NCI-H2029 treated with DMSO at 0.1 percent for 48 hours (cell line): ENCODE results near the gene ATP8B3.

Experiments used
- DNase-seq: peaks from one replicate; lab custom pipeline; 2025; lab: John Stamatoyannopoulos, UW

Gene ATP8B3

DNA sequence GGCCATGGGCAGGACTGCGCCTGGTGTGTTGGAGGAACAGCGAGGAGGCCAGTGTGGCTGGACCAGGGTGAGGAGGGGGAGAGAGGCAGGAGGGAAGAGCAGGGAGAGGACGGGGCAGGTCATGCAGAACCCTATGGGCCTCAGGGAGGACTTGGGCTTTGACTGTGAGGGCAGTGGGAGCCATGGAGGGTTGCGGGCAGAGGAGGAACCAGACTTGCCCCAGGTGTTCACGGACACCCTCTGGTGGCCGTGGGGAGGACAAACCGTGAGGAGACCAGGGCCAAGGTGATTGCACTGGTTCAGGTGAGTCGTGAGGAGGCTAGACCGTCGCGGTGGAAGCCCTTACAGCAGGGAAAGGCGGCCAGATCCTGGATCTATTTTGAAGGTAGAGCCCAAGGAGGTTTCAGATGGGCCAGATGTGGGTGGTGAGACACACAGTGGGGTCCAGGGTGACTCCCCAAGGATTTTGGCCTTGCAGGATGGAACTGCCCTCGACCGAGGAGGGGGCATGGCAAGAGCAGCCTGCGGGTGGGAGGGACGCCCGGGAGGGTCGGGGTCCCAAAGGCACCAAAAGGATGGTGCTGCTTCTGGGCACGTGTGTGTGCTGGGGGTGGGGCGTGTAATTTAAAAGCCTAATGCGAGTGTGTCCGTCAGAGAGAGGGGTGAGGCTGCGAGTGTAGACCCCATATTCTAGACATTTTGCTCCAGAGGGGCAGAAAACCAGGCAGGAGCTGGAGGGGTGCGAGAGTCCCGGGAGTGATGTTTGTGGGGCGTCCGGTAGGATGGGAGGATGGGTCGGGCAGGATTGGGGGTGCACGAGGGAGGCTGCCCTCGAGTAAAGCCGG, 39.0 kb upstream of the ATP8B3 start:
- no peak for DNase-seq

DNA sequence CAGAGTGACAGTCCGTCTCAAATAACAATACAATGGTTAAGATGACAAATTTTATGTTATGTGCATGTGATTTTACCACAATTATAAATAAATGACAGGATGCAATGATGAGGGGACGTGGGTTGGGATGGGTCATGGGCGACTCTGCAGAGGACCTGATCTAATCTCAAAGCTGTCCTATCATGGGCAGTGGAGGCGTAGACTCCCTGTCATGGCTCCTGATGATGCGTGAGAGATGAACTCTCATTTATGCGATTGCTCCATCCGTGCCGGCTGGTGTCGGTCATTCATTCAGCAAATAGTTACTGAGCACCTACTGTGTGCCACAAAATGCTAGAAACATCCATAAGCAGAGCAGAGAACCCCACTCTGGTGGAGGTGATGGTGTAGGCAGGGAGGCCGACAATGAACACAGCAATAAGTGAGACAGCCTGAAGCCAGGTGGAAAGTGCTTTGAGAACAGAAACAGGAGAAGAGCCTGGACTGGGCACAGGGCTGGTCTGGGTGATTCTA, 37.9 kb upstream of the ATP8B3 start:
- DNase-seq, result no peak

DNA sequence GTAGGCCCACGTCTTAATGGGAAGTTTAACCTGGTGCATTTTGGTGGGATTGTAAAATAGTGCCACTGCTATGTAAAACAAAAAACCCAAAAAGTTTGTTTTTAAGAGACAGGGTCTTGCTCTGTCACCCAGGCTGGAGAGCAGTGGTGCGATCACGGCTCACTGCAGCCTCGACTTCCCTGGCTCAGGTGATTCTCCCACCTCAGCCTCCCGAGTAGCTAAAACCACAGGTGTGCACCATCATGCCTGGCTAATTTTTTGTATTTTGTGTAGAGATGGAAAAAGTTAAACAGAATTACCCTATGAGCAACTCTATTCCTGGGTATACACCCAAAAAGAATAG, 37.0 kb upstream of the ATP8B3 start:
- no peak for DNase-seq

DNA sequence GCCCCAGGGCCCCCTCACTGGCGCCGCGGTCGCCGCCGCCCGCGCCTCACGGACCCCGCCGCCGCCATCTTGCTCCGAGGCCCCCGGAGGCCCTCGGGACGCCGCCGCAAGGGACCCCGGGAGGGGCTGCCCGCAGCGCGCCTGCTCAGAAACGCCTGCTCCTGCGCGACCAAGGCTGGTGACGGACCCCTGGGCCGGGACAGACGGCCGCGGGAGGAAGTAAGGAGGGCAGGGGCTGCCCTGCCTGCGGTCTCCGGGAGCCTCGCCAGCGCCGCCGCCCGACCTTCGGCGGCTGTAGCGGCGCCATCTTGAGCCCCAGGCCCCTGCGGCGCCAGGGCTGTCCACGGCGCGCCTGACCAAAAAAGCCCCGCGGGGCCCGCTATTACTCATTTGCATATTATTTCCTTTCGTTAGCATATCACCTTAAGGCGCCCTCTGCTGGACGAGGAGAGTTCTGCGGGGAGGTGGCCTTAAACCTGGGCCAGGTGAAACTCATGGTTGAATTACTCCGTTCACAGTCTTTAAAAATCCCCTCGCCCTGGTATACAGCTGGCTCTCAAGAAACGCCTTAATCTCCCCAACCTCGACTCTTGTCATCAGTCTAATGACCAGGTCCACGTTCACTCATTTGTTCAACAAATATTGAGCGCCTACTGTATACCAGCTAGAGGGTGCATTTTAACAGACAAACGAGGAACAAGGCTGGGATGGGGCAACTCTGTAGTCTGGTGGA, 36.5 kb upstream of the ATP8B3 start, which contains the start of gene REXO1:
Gene REXO1 (minus strand): TSS at position 85 of the 733 bp plus-strand sequence. CDS start 125 bp downstream, outside the sequence.
- peak; percentile 76 for DNase-seq

- DNase-seq, result no peak
Observed at GRCh38 chr19:1847684-1848398, 35.8 kb upstream of the ATP8B3 start.

GRCh38 chr19:1847348-1847683, 35.2 kb upstream of the ATP8B3 start:
- DNase-seq, result no peak

DNA sequence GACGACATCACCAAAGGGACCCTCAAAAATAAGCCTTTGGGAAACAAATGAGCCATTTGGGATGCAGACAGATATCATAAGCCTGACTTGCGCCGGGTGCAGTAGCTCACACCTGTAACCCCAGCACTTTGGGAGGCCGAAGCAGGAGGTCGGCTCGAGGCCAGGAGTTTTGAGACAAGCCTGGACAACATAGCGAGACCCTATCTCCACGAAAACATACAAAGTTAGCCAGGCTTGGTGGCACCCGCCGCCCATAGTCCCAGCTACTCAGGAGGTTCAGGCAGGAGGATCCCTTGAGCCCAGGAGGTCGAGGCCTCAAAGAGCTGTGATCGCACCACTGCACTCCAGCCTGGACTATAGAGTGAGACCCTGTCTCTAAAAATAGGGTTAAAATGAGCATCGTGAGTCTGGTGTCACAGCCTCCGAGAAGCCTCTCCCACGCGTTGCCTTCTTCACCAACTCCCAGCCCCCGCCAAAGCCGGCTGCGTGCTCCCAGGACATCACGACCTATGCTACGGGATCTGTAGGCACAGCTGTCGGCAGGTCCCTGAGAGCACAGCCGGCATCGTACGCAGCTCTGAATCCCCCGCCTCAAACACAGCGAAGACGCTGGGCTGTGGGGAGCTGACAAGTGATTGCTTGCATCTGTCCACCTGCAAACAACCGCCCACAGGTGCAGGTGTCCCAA, 34.6 kb upstream of the ATP8B3 start:
- no peak for DNase-seq

DNA sequence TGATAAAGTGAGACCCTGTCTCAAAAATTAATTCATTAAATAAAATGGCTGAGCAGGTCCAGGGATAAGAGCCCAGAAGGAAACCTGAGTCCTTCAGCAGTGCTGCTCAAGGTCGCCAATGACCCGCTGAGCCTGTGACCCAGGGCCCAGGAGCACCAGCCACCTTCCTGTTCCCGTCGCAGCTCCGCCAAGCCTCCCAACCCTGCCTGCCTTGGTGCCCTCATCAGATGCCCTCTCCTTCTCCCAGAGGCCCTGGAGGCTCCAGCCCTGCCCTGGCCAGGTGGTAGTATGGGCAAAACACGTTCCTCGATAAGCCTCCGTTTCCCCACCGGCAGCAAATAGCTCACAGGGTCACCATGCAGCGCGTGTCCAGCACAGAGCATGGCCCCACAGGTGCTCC, 33.6 kb upstream of the ATP8B3 start:
- no peak for DNase-seq

GRCh38 chr19:1845125-1845515, 33.0 kb upstream of the ATP8B3 start:
- DNase-seq, result no peak

DNA sequence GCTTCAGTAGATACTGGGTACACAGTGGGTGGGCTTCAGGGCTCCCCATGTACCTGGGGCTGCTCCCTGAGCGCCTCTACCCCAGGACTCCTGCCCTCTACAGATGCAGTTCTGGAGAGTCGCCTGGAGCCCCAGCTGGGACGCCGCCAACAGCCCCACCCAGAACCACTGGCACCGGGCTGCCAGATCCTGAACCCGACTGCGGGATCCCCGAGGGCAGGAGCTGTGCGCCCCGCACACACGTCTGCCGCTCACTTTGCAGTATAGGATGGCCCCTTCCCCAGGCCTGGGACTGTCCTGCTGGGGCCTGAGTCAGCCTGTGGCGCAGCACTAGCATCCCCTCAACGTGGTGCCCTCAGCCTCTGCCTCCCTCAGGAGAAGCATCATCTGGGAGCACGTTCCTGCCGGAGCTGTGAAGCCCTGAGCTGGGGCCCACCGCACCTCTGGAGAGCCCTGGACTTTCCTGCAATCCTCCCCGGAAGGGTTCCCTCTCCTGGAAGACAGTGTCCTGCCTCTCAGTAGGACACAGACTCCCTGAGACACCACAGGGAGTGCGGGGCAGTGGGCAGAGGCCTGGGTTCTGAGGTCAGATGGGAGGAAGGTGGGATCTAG, 32.5 kb upstream of the ATP8B3 start:
- DNase-seq, result no peak

DNA sequence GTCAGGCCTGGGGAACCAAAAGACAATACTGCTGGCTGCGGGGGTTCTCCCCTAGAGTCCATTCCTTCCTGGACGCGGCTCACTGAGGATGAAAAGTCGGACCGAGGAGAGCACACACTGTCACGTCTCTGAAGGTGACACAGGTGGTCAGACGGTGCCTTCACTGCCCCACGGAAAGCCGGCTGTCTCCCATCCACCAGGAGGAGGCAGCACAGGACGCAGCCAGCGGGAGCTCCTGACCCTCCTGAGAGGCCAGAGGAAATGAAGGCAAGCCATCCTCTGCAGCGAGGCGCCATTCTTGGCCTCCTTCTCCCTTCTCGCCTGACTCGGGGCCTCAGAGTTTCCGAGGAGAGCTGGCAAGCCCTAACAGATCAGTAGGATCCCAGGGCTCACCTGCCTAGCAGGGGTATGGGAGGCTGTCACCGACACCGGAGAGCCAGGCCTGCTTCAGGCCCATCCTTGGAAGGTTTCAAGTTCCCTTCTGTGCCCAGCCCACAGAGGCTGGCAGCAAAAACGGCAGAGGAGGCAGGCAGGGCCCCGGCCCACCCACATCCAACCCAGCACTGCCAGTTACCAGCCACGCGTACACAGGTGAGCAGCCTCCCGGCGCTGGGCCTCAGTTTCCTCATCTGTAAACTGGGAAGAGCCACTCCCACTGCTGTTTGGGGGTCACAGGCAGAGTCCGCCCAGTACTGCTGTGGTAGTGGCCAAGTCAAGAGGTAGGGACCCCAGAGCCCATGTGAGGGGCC, 31.7 kb upstream of the ATP8B3 start:
- DNase-seq, result no peak

DNA sequence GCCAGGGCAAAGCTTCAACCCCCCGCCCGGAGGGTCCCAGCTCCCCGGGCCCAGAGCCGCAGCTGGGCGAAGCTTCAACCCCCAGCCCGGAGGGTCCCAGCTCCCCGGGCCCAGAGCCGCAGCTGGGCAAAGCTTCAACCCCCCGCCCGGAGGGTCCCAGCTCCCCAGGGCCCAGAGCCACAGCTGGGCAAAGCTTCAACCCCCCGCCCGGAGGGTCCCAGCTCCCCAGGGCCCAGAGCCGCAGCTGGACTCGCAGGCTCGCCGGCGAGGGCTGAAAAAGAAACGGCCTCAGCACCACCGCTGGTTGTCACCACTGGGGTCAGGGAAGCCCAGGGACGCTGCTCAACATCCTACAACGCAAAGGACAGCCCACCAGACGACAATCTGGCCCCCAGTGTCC, 31.0 kb upstream of the ATP8B3 start:
- DNase-seq, result no peak

DNA sequence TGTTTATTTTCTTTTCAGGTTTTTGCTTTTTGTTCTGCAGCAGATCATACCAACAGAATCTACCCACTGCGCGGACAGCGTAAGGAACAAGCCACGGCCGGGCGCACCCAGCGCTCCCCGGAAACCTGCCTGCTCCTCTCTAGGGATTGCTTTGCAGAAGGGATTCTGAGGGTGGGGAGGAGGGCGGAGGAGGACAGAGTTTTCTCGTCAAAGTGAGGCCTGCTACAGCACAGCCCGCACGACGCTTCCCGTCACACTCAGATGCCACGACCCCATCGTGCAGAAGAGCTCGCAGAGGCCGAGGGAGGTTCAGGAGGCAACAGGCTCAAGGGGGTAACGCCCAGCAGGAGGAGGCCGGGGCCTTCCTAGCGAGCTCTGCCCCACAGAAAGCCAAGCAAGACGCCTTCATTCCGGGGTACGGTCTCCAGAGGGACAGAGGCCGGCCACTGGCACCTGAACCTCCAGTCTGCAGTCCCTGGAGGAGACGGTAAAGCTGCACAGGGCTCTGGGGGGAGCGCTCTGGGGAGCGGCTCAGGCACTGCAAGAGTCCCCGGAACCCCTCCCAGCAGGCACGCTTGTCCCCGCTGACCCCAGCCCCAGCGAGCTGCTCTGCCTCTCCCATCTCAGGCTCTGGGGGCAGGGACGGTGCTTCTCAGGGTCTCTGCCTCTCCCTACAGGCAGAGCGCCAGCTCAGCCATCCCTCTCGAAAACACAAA, 29.3 kb upstream of the ATP8B3 start:
- no peak for DNase-seq

- DNase-seq, result no peak
Observed at GRCh38 chr19:1840541-1841115, 28.6 kb upstream of the ATP8B3 start.

DNA sequence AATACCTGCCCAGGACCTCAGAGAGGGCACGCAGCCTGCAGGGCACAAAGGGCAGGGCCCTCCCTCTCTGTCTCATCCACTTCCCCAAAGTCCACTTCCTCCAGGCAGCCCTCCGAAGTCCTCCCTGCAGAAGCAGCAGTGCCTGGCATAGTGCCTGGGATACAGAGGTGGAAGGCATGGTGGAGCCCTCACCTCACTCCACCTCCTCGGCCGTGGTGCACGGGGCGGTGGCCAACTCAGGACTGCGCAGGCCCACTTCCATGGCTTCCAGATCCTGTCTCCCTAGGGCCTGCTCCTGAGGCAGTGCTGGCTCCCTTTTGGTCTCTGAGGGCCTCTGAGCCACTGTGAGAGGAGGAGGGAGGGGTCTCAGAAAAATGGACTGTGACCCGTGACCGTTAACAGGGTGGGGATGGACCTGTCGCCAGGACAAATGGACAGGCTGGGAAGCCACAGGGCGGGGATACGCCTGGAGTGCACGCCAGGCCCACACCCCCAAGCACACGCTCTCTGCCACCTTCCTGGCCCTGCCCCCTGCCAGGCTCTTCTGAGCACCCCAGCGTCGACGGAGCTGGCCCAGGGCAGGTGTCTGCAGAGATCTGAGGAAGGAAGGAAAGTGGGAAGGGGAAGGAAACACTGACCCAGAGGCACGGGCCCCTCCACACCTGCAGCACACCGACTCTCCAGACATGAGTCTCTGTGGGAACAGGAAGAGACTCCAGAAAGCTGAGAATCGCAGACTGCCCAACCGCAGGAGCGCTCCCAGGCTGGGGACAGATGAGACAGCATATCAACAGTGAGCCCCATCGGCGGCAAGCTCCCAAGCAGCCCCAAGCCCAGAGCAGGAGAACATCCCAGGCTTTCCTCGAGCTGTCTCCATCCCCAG, 27.8 kb upstream of the ATP8B3 start:
- DNase-seq, result no peak

- DNase-seq, result no peak
Observed at GRCh38 chr19:1837625-1838105, 25.6 kb upstream of the ATP8B3 start.

DNA sequence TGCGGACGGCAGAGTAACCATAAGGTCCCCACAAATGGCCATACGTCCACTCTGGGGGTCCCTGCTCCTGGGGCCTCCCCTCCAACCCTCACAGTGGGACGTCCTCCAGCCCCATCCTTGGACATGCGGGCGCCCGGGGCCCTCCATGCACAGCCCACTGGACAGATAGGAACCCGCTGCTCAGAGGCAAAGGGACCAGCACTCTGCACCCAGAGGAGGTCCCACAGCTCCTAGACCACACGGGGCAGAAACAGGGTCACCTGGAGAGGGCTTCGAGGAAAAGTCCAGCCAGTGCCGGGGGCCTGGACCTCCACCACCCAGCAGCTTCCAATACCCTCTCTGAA, 25.1 kb upstream of the ATP8B3 start:
- DNase-seq, result no peak

GRCh38 chr19:1836458-1837221, 24.6 kb upstream of the ATP8B3 start:
- no peak for DNase-seq
